Activated CD8-positive, alpha-beta memory T cell treated with anti-CD3 and anti-CD28 coated beads, Interleukin-2, amount 50 U/mL, for 24 hours (primary cell): Measurements from ENCODE around the gene TACC2.

Experiments
- DNase-seq: peaks from one replicate; pipeline ENCODE4 v3.0.0-alpha.2; 2020; ENCODE audit errors: extremely low read depth

Gene TACC2

GRCh38 chr10:122147663-122148062, 158.7 kb downstream of the TACC2 start:
- DNase-seq, result no peak

DNA sequence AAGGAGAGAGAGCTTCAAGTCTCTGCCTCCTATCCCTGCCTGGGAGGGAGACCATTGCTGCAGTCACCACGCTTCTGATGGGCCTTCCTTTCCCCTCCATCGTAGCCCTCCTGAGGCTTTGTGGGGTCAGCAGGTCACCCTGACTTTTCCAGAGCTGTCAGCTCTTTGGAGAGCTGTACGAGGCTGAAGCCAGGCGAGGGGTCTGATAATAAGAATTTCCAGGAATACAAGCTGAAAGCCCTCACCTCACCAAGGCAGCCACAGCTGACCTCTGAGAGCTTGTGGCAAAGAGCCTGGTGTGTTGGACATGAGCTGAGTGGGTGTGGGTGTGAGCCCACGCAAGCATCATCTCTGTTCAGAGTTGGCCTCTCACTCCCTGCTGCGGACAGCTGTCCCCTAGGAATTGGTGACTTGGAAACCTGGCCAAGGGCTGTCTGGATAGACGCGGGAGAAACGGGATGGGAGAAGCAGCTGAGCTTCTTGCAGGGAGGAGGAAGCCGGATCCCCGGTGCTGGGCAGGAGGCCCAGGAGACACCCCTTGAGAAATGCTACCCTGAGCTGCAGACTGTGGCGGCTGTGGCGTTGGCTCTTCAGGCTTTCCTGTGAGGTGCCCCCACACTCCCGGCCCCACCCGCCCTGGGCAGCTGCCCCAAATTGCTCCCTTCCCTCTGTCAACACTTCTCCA, 160.1 kb downstream of the TACC2 start:
- DNase-seq, result no peak

GRCh38 chr10:122149561-122150505, 160.9 kb downstream of the TACC2 start:
- DNase-seq, result no peak

- DNase-seq, result no peak
These were observed 162.2 kb downstream of the TACC2 start for GRCh38 chr10:122151121-122151694.

GRCh38 chr10:122152544-122152943, 163.6 kb downstream of the TACC2 start:
- DNase-seq, result no peak

- DNase-seq, result no peak
These were observed 165.1 kb downstream of the TACC2 start for GRCh38 chr10:122154031-122154544.

DNA sequence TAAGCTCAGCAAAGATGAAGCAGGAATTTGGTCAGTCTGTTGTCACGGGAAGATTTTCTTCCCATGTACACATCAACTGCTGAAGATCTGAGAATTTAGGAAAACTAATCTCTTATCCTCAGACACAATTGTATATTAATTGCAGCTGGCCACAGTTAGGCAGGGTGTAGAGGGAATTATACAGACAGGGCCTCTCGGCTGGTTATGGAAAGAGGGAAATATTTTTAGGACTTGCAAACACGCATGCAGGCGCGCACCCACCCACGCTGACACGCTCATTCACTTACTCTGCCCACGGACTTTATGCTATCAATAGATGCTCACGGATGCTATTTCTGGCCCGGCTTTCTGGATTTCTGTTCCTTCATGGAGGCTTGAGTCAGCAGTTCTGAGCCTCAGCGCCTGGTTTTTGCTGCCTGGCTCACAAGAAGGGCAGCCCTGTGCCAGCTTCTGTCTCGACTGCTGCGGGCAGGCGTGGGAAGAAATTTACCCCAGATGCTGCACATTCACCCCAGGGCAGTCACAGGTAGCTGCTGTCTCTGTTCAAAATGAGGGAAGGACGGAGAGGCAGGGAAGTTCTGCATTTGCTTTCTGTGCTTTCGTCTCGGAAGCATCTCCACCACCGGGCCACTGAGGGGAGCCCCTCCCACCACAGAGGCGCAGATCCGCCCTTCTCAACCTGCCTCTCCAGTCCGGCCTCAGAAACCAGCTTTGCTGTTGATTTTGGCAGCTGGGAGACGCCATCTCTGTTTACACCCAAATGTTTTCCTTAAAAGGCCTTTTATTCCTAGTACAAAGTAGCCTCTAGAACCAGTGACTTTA, 165.8 kb downstream of the TACC2 start:
- DNase-seq, result no peak

DNA sequence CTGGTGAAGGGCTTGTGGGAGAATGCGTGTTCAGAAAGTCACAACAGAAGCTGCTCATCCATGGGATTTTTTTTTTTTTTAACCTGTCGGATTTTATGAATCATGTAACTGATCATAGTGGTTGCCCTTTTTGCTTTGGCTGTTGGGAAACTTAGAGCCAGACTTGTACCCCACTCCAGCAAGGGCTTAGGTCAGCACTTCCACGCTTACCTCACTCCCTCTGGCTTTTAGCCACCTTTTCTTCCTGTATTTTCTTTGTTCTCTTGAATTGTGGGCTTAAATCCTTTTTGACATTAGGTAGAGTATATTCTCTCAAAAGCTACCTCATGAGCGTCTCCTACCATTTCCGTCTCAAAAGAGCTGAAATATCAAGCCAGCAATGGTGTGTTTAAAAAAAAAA, 168.5 kb downstream of the TACC2 start:
- DNase-seq, result no peak

DNA sequence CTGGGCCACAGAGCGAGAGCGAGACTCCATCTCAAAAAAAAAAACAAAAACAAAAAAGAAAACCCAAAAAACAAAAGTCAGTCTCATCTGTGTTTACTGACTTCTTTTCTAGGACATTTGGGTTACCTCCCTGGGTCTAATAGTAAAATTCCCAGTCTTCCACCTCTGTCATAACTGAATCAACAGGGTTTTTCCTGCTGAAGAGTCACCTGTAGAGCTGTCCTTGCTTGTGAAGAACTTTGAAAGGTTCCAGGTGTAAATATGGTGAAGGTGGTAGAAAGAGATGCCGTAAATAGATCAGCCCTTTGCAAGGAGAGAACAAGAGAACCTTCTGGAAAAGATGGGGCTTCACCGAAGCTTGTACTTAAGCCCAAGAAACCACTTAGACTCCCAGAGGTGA, 169.4 kb downstream of the TACC2 start:
- no peak for DNase-seq

DNA sequence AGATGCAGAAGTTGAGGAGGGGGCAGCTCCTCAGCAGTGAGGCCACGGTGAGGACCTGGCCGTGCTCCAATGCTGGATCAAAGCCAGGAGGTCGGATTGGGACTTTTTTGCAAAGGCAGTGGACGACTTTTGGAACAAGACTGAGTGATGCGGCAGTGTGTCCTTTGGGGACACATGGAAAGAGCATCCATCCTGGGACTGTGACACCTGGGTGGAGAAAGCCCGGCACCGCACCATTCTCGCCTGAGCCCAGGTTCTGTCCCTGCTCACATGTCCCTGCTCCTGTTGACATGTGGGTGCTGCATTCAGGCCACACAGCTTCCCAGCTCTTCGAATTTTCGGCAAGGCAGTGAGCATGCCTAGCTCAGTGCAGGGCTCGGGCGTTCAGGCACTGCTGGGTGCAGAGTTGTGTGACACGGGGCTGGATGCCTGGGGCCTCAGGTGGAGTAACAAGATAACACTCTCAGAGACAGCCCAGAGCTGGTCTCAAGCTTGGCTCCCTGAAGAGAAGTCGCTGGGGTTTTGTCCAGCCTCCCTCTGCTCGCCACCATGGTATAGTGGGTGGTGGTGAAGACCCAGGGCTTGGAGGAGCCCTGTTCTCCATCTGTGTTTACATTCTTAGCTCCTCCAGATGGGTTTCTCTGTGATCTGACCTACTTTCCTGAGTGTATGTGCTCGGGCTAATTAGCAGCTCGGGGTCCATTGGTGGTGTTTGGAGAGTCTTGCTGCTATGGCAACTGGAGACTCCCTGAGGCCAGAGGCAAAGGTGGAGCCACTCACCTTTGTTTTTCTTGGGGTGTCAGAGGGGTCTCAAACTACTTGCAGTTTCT, 170.4 kb downstream of the TACC2 start:
- no peak for DNase-seq

- DNase-seq, result no peak
These were observed 172.8 kb downstream of the TACC2 start for GRCh38 chr10:122161795-122162194.

GRCh38 chr10:122162671-122163173, 173.8 kb downstream of the TACC2 start:
- no peak for DNase-seq

GRCh38 chr10:122163174-122164022, 174.4 kb downstream of the TACC2 start:
- DNase-seq, result no peak

DNA sequence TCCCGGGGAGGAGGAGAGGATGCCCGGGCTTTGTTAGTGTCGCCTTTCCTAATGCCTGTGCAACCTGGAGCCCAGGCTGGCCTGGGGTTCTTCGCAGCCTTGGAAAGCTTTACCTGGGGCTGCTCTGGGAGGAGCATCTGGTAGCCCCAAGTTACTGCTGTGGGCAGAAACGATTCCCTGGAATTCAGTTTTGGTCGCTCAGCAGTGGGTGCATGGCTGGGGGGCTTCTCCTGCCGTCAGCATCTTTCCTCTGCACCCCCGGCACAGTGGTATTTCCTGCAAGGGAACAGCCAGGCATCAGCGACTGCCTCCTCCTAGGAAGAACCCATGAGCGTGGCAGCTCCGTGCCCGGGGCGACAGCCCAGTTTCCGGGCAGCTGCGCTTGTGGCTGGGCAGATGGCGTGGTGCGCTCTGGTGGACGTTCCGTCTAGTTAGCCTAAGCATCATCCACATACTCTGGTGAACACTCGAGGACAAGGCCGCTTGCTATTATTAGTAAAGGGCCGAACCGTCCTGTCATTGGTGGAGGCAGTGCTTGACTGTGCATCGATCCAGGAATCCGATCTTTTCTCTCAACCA, 175.1 kb downstream of the TACC2 start:
- no peak for DNase-seq

- no peak for DNase-seq
These were observed 176.0 kb downstream of the TACC2 start for GRCh38 chr10:122164815-122165483.

GRCh38 chr10:122165484-122166276, 176.7 kb downstream of the TACC2 start:
- DNase-seq, result no peak

GRCh38 chr10:122168101-122168500, 179.1 kb downstream of the TACC2 start:
- DNase-seq, result no peak
